GOT3 (cell line): ENCODE data around the gene OMA1.
"Not testable (repeated sequence)": the region's sequence is repeated elsewhere in the genome, so short reads cannot be mapped to it uniquely, and the experiment has no call there.

Experiments
- DNase-seq: peaks from one replicate; lab custom pipeline; 2025; ENCODE audit warnings: mixed read lengths; lab: John Stamatoyannopoulos, UW

OMA1 gene

DNA sequence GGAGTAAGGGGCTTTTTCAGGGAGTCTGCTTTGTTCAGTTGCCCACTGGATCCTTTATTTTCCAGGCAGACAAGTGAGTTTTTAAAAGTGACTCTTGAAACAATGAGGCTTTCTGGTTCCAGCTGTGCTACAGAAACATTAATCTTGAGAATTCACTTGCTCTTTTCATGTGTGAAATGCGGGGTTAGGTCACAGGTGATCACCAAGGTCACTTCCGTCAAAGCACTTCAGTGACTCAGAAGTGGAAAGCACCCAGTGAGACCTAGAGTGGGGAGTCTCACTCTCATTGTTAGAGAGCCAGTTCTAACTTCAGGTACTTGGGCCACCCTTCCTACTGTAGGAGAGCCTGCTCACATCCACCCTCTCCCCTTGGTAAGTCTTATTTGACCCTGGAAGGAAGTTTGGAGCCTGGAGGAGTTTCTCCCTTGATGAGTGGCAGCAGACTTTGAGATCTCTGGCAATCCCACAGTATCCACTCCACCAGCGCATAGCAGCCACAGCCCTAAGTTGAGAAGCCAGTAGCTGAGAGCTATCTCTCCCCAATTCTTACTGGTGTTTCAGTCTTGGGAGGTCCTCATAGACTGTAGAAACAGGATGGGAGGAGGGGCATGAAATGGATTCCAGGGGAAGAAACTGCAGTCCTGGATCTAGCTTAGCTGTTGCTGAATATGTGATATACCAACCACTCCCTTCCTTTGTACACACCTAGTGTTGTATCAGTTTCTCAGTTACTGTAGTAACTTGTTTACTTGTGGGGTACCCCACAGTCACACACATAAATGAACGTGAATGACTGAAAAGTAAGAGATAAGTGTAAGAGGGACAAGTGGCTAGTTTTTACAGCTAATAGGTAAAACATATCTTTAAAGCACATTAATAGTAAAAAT is 27.4 kb upstream of the OMA1 start:
- DNase-seq, result no peak

DNA sequence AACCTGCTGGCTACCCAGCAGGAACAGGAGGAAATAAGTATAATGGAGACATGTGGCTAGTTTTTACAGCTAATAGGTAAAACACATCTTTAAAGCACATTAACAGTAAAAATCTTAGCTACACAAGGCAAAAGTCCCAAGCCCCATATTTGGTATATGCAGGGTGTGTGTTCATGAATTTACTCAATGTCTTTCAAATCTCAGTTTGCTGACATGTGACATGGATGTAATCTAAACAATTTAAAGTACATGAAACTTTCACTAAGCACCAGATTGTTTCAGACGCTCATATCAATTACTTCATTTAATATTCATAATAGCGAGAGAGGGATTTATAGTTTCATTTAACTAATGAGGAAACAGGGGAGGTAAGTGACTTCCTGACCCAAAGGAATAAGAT is 26.6 kb upstream of the OMA1 start:
- DNase-seq, result no peak

DNA sequence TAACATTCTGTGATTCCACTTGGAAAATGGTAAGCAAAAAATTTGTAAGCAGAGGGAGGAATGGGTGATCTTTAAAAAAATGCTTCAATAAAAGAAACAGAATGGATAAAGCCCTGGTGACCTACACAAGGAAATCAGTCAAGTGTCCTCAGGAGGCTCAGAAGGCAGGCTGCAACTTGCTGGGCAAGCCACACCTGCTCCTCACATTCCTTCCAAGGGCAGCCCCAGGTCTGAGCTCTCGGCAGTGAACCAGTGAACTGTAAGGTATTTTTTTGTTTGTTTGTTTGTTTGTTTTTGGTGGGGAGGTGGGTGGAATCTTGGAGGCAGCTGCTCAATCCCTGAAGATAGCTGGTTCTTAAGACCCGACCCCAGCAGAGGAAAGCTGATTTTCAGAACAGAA is 26.2 kb upstream of the OMA1 start:
- no peak for DNase-seq

DNA sequence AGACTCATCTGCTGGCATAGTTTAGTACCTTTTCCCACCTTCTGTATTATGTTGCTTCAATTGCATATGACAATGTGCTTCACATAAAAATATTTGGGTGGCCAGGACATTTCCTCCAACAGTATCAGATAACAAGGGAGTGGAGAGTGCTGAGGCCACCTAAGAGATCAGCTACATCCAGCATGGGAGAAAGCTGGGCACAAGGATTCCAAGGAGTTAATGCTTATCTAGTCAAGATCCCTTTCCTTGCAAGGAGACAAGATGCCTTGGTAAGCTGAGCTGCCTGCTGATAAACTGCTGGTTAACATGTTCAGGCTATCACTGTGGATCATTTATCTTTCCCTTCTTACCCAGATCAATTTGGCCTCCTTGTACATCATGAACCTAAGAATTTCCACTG is 25.1 kb upstream of the OMA1 start:
- DNase-seq, result no peak

DNA sequence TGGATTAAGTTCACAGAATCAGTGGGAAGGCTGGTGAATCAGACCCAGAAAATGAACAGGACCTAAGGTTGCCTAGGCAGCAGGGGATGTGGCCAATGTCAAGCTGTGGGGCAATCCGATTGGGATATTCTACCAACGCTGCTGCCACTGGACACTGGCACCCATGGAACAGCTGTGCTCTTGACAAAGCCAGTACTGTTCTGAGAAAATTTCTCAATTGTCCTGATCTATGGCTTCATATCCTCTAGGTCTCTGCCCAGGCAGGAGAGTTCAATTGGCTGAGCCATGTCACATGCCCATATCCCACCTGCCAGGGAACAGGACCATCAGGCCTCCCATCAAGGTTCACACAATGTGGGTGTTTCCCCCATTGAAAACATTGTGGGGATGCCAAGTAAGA is 24.3 kb upstream of the OMA1 start:
- DNase-seq, result no peak

DNA sequence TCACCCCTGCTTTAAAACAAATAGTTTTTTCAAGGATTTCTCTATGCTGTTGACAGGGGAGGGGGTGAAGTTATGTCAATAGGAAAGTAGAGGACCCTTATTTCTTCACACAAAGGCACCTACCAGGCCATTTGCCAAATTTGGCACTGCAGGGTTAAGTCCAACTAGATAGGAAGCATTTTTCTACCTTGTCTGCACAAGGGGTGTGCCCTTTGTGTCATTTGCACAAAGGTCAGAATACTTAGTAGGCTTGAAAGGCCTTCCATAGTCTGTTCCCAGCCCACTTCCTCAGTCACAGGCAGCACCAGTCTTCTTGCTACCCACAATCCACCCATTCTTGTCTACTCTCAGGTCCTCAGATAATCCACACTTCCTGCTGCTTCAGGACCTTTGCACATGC is 23.6 kb upstream of the OMA1 start:
- DNase-seq, result no peak

DNA sequence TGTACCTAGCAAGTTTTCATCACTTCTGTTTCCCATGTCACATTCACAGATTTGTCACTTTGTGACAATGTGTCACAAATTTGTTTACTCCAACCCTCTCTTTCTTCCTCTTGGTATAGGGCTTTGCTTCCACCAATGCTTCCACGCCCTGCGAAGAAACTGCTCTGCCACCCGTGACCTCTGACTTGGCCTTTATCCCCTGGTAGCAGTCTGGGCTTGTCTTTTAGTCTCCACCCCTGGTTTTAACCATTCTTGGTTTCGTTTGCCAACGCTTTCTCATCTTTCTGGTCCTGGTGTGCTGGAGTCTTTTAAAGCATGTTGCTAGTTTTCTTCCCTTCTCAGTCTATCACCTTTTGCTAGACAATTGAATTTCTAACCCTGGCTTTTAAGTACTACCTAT is 22.4 kb upstream of the OMA1 start:
- DNase-seq, result no peak

DNA sequence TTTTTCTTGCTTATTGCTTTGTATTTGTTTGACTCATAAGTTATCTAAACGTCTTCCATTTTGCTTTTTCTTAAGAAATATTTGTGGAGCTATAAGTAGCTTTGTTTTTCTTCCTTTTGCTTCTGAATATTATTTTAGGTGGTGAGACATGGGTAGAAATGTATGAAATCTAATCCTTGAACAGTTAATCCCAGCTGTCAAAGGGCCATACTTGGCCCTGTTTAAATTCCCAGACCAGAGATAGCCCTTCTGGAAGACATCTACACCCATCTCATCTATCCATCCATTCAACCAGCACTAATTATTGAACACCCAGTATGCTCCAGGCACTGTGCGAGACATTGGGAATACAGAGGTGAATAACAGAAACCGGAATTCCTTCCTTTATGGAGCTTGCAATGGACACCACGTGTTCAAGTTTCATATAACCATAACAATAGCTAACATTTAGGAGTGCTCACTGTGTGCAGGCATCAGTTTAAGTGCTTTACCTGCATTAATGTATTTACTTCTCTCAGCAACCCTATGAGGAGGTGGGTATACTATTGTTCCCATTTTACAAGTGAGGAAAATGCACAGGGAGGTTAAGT is 21.8 kb upstream of the OMA1 start:
- no peak for DNase-seq

DNA sequence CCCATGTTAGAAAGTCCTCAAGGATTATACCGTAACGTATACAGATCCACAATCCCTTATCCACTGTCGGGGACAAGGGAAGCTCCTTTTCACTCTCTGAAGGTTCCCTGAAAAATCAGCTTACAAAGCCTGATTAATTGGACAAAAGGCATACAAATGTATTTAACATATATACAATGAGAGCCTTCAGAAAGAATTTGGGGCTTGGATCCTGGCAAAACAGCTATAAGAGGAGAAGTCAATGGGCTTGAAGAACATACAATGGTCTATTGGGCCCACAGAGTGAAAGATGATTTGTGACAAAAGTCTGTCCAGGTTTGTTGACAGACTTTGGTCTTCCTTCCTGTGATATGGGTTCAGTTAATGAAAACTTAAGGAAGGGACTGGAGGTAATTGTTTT is 19.8 kb upstream of the OMA1 start:
- no peak for DNase-seq

DNA sequence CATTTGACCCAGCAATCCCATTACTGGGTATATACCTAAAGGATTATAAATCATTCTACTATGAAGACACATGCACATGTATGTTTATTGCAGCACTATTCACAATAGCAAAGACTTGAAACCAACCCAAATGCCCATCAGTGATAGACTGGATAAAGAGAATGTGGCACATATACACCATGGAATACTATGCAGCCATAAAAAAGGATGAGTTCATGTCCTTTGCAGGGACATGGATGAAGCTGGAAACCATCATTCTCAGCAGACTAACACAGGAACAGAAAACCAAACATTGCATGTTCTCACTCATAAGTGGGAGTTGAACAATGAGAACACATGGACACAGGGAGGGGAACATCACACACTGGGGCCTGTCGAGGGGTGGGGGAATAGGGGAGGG is 17.2 kb upstream of the OMA1 start:
- not testable (repeated sequence) for DNase-seq

DNA sequence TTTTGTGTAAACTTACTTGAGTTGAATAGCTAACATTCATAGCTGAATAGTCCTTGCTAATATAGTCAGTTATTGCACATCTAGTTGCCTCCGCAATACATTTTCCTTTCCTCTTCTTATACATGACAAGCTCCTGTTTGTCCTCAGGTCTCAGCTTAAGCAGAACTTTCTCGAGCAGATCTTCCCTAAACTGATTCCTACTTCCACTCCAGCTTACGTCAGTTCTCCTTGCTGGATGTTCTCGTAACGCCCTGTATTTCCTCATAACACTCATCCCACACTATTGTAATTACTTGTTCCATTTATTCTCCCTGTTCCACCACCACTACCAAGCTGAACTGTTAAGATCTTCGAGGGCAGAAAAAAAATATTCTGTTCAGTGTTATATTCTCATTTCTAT is 15.1 kb upstream of the OMA1 start:
- DNase-seq, result no peak

DNA sequence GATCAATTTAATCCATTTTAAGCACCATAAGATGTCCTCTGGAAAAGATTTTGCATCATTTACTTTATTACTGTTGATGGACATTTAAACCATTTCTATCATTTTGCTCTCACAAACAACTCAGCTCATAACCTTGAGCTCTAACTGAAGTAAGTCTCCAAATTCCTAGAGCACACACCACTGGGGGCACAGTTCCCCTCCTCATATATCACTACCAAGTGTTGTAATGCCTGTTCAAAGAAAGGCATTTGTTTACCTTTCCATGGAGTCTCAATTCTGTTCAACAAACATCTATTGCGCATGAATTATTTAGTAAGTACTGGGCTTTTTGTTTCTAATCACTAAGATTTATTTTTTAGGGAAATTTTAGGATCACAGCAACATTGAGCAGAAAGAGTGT is 8.9 kb upstream of the OMA1 start:
- DNase-seq, result no peak

DNA sequence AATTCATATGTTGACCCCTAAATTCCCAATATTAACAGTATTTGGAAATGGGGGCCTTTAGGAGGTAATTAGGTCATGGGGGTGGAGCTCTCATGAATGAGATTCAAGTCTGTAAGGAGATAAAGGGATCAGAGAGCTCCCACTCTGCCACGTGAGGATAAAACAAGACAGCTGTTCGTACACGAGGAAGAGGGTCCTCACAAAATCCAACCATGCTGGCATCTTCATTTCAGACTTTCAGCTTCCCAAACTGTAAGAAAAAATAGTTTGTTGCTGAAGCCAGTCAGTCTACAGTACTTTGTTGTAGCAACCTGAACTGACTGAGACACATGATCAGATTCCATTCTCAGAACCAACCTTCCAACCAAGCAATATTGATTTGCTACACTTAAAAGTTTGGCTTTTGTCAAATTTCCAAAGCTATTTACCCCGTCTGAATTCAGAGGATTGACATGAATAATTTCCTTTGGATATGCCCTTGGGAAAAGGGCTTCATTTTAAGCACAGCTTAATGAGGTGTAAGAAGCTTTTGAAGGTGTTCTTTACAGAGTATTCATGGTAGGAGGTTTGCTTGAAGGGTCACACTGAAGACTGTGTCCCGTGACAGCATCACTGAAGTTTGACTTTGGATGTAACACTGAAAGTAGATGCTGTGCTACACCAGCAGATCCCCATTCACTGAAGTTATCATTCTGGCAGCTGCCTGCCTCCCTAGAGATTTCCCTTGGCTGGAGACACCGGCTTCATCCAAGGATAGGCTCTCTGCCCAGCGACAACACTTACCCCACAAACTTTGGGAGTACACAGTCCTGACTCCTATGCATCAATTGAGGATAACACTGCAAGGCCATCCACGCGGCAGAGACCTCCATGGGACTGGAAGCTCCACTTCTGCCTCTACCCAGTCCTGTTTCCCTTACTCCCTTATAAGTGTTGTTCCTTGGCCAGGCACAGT is 4.9 kb upstream of the OMA1 start:
- no peak for DNase-seq

DNA sequence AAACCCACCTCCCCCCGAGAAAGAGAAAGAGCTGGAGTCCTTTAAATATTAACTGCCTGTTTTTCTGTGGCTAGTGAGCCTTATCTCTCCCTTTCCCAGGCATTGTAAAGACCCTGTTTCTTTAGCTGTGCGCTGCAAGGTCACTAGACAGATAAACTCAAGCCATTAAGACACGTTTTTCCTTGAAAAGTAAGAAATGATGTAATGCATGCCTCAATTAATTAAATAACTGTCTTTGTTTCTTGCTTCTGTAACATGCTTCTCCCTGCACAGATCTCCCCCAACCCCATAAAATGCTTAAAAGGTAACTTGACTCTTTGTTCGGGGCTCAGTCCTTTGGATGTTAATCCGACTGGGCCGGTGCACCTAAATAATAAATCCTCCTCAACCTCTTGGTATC is 2.8 kb upstream of the OMA1 start:
- DNase-seq, result not testable (repeated sequence)

DNA sequence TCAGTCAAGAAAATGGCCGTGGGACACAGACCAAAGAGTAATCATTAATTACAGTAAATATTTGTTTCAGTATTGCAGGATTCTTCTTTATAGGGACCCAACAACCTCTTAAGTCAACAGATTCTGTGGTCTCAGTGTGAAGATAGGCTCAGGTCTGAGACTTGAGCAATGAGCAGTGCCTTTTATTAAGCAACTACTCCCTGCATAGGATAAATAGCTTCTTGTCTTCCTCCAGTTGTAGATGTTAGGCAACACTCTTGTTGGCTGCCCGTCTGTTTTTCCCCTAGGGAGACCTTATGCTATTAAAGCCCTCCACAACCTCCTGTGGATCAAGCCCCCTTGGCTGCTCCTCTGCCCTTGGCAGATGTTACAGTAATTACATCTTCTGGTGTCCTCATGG is 1.8 kb upstream of the OMA1 start:
- no peak for DNase-seq

DNA sequence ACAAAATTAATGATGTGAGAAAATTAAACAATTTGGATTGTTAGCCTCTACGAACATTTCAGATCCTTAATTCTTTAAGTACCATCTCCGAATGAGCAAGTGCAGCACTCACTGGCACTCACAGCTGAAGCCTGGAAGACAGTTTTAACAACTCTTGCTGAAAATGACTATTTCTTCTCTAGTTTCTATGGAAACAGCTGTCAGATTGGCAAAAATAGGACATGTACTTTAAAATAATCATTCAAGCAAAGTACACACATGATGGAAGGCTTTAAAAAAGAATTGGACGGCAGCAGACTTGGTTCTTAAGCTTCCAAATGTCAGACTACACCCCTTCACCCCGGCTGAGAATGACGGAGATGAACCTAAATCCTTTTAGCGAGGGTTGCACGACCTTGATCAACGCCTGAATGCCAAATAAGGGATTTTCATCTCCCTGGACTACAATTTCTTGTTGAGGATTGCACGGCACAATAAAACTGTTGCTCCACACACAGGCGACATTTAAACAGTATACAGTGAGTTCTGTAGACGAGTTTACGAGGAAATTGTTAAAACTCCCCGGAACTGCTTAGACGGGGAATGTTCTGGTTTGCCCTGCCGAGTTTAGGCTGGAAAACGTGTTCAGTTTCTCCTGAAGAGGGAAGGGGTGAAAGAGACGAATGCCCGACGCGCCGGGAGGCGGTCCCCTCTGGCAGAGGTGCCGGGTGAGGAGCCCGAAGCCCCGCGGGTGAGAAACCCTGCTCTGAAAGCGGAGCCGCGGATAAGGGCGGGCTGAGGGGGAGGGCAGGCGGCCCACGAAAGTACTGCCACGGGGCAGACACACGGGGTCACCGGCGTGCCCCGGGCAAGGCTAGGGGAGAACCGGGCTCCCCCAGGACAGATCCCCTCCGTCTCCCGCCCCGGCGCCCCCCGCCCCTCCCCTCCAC is 671 bp downstream of the OMA1 start:
- DNase-seq, result peak; percentile 52

DNA sequence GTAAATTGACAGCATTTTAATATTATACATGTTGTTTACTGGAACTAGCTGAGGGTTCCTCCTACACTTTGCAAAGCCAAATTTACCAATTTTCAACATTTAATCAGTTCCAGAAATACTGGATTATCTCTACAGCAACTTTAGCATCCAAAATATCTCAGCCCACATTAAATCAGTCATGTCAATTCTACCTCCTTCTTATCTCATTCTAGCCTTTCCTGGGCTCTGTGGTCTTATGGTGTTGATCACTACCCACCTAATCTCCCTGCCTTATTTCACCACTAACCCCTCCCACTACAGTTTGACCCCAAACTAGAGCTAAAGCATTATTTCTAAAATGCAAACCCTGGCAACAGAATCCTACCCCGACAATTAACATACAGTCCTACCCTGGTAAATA is 3.3 kb downstream of the OMA1 start:
- DNase-seq, result no peak

DNA sequence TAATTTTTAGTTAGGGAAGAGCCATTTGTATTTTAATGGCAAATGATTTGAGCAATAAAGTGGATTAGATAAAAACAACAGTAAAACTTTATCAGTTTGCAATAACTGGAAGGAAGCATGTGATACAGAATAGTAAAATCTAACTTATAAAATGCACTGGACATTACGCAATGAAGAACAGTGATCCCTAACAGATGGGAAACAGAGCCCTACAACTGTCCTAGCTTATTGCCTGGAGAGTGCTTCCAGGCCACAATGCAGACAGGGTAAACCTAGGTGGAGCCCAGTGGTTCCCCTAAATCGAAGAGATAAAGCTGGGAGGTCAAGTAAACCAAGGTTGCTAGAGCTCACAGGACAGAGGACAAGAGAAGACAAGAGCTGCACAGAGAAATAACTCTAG is 7.0 kb downstream of the OMA1 start:
- no peak for DNase-seq

DNA sequence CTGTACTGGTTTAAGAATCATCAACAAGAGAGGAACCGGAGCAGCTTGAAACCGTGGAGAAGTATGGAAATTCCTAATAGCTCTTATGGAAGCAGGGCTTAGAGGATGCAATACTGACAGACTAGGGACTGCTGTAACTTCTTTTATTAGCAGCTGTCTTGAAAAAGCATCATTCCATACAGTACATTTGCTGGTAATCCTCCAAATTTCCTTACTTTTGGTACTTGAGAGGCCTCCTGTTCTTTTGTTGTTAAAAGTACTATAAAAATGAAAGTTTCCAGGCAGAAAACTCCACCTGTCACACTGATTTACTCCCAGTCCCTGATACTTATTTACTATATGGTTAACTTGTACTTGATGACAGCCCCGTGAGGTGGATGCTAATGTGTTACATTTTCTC is 7.7 kb downstream of the OMA1 start:
- DNase-seq, result no peak

DNA sequence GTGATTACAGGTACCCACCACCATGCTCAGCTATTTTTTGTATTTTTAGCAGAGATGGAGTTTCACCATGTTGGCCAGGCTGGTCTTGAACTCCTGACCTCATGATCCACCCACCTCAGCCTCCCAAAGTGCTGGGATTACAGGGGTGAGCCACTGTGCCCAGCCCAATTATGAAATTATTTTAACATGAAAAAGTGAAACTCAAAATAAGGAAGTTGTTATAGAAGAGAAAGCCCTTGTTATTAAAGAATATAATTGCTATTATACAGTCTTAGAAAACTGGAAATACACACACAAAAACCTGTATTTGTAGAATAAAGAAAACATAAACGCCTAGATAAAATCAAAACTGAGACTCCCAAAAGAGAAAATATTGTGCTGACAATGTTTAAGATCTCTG is 14.7 kb downstream of the OMA1 start:
- DNase-seq, result not testable (repeated sequence)

DNA sequence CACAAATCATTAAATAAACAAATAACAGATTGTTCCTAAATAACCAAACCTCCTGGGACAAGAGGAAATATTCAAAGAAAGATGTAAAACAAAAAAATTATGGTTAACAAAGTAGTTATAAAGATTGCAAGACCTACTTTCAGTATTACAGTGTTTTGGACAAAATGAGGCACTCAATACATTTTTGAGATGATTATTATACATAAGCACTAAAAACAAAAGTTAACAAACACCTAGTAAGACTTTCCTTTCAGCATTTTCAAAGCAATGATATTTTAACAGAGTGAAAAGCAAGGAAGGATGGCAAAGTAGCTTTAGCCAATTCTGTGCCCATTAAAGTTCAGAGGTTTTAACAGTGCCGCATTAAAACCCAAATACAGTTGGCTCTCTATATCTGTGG is 17.2 kb downstream of the OMA1 start:
- DNase-seq, result no peak

DNA sequence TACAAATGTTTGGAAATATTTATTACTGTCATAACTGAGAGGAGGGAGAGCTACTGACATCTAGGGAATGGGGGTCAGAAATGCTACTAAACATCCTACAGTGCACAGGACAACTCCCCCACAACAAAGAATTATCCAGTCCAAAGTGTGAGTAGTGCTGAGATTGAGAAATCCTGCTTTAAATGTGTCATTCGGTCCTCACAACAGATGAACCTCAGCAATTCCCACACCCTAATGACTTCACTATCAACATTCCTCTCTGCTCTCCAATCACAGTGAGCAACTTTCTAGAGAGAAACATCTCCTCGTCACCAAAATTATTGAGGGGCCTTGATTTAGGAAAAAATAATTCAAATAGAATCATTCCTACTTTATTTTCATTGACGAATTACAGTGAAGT is 18.0 kb downstream of the OMA1 start:
- DNase-seq, result no peak
